Medulla oblongata (tissue), 1 donor: ENCODE data around the gene ACER1.
"Not testable (repeated sequence)": the region's sequence is repeated elsewhere in the genome, so short reads cannot be mapped to it uniquely, and the experiment has no call there.

ENCODE experiments used
- DNase-seq: peaks from one replicate; pipeline ENCODE4 v3.0.0-alpha.2; 2015; ENCODE audit errors: extremely low spot score

The ACER1 gene

GRCh38 chr19:6333439-6333838, at the start of gene ACER1:
ACER1 (minus strand) TSS chr19:6333612; CDS start chr19:6333551, 61 bp downstream.
- DNase-seq: no peak

- no peak for DNase-seq
Observed at GRCh38 chr19:6383188-6383587, 49.8 kb upstream of the ACER1 start.

GRCh38 chr19:6381030-6381750, 47.8 kb upstream of the ACER1 start:
- no peak for DNase-seq

GRCh38 chr19:6379744-6380143, 46.3 kb upstream of the ACER1 start:
- no peak for DNase-seq

GRCh38 chr19:6378486-6378885, 45.1 kb upstream of the ACER1 start:
- no peak for DNase-seq

GRCh38 chr19:6378041-6378440, 44.6 kb upstream of the ACER1 start:
- no peak for DNase-seq

GRCh38 chr19:6376512-6377190, 43.2 kb upstream of the ACER1 start:
- DNase-seq: no peak

GRCh38 chr19:6375411-6376010, 42.1 kb upstream of the ACER1 start, which contains the start of gene PSPN:
PSPN (minus strand) TSS chr19:6375933; CDS start chr19:6375849, 84 bp downstream.
- DNase-seq: no peak

- no peak for DNase-seq
Observed at GRCh38 chr19:6374711-6375410, 41.4 kb upstream of the ACER1 start.

GRCh38 chr19:6374161-6374709, 40.8 kb upstream of the ACER1 start:
- no peak for DNase-seq

- DNase-seq: no peak
Observed at GRCh38 chr19:6373813-6374108, 40.3 kb upstream of the ACER1 start.

GRCh38 chr19:6373096-6373812, 39.8 kb upstream of the ACER1 start:
- peak; percentile 98 for DNase-seq

GRCh38 chr19:6372594-6373095, 39.2 kb upstream of the ACER1 start, which contains the start of gene ALKBH7:
ALKBH7 (plus strand) TSS chr19:6372794; CDS start chr19:6372821, 27 bp downstream.
- peak; percentile 100 for DNase-seq

GRCh38 chr19:6364353-6364752, 30.9 kb upstream of the ACER1 start:
- no peak for DNase-seq

- DNase-seq: no peak
Observed at GRCh38 chr19:6362351-6362801, 29.0 kb upstream of the ACER1 start.

- DNase-seq: no peak
Observed at GRCh38 chr19:6362027-6362350, 28.6 kb upstream of the ACER1 start.

- DNase-seq: not testable (repeated sequence)
Observed at GRCh38 chr19:6360857-6361216, 27.4 kb upstream of the ACER1 start.

- not testable (repeated sequence) for DNase-seq
Observed at GRCh38 chr19:6360445-6360844, 27.0 kb upstream of the ACER1 start.

GRCh38 chr19:6359568-6360341, 26.3 kb upstream of the ACER1 start:
- no peak for DNase-seq

- DNase-seq: no peak
Observed at GRCh38 chr19:6358003-6358402, 24.6 kb upstream of the ACER1 start.
